NCI-H146 treated with DMSO at 0.1 percent for 48 hours (cell line): ENCODE results near the gene CCDC63.

Source experiments
- DNase-seq: peaks from one replicate; lab custom pipeline; 2025; ENCODE audit not compliant: unreplicated experiment; lab: John Stamatoyannopoulos, UW

The CCDC63 gene

DNA sequence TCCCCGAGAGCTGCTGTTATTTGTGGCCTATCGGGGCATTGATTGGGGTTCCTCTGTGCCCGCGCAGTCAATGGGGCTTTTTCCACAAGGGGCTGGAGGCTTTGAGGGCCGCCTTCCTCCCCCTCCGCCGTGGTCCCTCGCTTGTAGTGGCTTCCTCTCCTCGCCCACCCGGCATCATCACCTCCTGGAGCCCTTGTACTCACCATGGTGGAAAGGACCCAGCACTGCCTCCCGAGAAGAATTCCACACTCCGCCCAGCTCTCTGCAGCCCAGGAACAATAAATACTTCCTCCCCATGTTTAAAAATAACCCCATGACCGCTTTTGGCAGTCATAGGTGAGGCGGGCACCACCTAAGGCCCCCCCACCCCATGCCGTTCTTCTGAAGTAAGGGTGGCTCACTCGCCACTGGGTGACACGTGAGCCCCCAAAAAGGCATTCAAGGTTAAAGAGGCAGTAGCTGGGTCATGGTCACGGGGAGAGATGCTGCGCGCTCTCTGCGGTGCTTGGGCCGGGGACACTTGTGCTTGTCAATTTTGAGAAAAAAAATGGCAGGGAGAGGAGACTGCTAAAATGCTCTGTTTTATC lies 73.6 kb downstream of the CCDC63 start, which contains the start of gene MYL2:
TSS of gene MYL2 (minus strand) at position 256 of the 587 bp plus-strand sequence. CDS start at position 206, 50 bp downstream.
- no peak for DNase-seq

DNA sequence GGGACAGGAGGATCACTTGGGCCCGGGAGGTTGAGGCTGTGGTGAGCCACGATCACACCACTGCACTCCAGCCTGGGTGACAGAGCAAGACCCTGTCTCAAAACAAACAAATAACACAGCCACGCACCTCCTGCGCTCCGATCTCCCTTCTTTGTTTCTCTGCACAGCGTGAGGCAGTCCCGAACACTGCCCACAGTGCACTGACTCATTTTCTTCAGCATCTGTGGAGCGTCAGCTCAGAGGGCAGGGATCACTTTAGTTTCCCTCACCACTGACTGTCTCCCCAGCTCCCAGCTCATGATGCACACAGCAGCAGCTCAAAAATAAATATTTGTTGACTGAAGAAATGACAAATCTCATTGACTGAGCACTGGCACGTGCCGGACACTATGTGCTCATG lies 74.5 kb downstream of the CCDC63 start:
- DNase-seq, result no peak

DNA sequence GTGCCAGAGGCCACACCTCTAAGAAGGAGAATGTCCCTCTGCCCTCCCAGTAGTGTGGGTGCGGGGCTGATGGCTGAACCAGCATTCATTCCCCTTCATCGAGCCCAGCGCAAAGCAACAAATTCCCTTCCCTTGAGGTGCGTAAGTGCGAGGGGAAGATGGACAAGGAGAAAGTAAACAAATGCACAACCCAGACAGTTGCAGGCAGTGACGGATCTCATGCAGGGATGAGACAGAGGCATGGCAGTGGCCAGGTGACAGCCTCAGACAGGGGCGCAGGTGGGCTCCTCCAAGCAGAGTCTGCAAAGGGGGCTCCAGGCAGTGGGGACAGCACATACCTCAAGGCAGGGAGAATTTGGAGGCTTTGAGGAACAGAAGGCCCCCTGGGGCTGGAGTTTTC lies 75.9 kb downstream of the CCDC63 start:
- DNase-seq, result no peak

DNA sequence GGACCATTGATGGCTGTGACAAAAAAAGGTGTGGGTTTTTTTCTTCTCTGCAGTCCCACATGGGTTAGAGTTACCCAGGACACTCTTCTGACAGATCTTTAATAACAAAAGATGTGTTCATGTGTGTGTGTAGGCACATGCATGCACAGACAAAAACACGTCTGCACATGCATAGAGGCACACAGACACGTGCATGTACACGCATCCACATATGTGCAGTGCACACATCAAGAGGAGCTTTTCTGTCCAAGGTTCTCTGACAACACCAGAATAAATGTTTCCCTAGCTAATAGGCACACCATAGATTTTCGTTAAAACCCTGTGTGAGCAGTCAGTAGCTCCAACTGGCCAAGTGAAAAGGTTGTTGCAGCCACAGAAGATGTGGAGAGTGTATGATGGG lies 76.4 kb downstream of the CCDC63 start:
- DNase-seq, result no peak

DNA sequence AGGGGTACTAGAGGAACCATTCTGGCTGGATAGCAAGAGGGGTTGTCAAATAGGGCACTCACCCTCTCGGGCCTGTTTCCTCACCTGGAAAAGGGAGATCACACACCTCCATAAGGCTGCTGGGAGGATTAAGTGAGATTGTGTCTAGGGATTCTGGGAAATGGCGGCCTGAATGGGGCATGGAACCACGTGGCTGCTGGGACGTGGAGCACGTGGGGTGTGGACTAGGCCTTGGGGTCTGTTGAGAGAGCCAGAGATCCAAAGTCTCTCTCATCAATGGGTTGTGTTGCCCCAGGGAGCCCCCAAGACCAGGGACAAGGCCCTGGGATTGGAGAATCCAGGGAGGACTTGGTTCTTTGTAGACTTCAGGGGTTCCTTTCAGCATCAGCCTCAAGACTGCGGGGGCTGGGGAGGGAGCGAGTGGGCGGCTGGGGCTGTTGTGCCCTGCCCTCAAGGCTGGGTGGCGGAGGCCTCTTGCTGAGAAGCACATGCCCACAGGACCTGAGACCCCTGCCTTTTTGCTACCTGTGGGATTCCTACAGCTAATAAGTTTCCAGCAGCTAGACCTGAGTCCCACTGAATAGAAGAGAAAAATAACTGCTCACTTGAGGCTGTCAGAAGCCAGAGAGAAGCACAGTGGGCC lies 77.0 kb downstream of the CCDC63 start:
- no peak for DNase-seq

DNA sequence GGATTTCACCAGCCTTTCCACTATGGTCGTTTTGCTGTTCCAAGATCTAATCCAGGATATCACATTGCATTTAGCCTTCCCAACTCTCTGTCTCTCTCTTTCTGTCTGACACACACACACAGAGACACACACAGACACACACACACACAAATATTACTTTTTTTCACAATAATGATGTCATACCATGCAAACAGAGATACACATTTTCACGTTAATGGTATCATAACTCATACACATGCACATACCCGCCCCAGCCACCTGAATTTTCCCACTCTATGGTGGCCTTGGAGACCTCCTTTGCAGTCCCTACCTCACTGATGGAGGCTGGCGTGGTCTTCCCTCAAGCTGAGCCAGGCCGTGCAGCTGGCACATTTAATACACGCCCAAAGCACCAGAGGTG lies 80.8 kb downstream of the CCDC63 start:
- no peak for DNase-seq

DNA sequence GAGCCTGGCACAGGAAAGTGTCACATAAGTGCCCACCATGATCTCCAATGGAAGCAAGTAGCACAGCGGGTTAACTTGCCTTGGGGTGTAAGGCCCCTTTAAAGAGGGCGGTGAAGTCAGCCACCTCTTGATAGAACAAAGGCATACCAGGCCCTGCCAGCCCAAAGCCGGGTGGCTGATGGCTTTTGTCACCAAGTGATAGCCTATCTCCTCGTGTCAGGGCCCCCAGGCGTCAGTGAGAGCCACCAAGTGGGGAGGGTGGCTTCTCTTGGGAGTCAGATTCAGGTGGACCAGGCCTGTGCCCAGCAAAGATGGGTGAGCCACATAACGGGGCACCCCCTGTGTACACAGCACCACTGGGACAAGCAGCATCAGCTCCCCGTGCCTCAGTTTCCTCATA lies 81.9 kb downstream of the CCDC63 start:
- DNase-seq, result no peak

DNA sequence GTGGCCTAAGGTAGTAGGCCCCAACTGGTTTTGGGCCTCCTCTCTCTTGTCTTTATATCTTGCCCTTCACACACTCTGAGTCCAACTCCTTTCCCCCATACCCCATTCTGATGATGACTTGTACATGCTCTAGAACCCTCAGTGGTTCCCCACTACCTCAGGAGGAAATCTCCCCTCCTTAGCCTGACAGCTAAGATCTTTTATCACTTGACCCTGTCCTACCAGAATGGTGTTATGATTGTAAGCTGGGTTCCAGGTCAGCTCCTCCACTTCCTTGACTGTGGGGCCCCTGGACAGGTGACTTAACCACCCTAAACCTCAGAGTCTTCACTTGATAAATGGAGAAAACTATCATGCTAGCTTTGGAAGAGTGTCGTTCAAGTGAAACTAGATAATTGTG lies 83.0 kb downstream of the CCDC63 start:
- no peak for DNase-seq

DNA sequence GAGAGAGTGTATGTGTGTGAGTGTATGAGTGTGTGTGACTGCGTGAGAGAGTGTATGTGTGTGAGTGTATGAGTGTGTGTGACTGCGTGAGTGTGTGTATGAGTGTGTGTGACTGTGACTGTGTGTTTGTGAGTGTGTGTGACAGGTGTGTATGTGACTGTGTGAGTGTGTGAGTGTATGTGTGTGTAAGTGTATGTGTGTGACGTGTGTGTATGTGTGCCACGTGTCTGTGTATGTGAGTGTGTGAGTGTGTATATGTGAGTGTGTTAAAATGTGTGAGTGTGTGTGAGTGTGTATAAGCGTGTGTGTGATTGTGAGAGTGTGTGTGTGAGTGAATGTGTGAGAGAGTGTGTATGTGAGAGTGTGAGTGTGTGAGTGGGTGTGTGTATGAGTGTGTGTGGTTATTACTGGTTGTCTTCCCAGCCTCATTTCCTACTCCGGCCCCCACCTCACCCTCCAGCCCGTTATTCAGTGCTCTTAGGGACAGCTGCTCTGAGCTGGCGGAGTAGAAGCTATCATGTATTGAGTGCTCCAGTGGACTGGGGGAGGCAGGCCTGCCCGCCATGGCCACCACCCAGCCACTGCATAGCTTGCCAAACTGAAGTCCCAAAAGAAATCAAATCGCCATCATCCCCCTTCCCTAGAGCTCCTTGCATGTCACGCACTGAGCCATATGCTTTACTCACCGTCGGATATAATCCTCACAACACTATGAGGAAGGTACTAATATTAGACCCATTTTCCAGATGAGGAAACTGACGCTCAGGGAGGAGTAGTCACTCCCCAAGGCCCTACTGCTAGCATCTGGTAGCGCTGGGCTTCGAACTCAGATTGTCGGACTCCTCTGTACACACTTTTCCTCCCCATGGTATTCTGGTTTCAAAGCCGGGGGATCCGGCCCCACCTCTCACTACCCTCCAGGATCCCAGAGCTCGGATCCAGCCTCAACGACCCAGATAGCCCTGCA lies 83.8 kb downstream of the CCDC63 start:
- DNase-seq, result no peak

DNA sequence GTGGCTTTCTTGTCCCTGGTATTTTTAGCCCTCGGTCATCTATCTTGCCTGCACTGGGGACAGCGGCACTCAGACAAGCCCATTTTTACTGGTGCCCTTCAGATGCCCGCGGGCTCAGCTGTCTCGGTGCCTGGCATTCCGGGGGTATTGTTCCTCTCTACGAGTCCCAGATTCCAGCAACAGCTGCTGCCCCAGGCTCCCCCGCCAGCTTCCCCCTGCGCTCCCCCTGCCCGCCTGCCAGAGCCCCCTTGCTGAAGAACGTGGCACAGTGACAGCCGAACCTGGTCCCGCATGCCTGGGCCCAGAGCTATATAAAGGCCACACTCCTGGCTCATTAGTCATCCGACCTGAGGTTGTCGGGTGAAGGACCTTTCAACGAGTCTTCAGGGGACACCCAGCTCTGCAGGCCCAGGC lies 84.5 kb downstream of the CCDC63 start:
- no peak for DNase-seq

DNA sequence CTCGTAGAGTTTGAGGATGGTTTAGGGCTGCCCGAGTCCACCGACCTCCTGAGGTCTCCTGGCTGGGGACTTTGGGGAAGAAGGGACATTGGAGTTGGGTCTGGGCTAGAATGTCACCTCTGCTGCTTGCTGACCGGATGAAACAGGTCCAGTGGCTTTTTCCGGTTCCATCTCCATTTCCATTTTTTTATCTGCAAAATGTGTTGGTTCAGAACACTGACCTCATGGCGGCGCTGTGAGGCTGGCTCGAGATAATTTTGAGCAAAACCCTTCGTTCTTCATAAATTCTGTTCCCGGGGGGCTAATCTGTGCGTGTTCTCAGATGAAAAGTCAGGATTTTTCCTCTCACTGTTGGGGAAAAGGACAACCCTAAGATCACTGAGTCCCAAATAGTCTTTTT lies 85.3 kb downstream of the CCDC63 start:
- no peak for DNase-seq

DNA sequence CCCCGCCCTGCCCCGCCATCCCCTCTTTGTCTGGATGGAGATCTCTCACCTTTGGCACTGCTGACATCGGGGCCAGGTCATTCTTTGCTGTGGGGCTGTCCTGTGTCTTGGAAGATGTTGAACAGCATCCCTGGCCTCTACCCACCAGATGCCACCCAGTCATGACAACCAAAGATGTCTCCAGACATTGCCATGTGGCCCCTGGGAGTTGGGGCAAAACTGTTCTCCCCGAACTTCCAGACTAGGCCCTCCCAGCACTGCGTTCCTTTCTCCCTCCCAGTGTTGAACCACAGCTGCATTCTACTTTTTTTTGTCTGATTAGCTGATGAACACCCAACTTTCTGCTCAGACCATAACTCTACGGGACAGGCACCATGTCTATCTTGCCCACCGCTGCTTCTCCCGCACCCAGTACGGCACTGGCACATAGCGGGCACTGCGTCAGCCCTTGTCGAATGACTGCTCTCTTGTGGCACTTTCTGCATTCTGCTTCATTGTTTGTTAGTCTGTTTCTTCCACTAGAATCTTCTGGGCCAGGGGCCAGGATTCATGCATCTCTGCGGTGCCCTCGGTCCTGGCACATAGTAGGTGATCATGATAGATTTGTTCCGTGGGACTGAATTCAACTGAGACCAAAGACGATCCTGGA lies 86.7 kb downstream of the CCDC63 start:
- DNase-seq, result no peak

DNA sequence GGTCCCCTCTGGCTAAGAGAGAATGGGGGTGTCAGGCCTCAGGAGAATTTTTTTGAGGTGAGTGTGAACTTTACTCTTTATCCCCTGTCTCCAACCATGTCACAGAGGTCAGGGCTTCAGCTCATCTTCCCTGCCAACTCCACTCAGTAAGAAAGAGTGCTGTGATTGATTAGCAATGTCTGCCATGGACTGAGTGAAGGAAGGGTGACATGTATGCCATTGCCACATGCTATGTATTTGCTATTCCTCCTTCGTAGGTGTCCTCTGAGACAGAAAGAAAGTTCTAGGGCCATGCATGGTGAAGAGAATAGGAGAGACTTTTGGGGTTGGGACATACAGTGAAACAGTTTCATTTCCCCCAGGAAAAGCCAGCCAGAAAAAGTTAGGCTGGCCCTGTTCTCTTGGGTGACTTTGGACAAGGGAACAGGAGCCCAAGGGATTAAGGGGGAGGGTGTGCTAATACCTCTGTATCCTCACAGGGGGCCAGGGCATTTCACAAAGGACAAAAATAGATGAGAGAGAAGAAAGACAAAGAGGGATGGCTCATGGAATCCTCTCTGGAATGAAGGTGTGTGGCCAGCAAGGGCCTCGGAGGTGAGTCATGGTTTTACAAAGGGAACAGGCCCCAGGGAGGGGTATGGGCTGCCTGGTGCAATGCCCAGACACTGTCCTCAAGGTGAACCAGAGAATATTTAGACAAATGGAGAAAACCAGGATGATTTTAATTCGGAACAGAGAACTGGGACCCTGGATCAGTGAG lies 87.5 kb downstream of the CCDC63 start:
- no peak for DNase-seq

DNA sequence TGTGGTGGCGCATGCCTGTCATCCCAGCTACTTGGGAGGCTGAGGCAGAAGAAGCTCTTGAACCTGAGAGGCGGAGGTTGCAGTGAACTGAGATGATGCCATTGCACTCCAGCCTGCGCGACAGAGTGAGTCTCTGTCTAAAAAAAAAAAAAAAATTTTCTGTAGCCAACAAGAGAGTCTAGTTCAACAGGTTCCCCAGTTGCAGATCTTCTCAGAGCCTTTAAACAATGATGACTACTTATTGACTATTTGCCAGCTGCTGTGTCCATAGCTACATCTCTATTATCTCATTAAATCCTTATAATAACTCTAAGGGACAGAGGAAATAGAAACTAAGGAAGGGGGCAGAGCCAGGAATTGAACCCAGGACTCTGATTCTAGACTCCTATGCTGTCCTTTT lies 88.8 kb downstream of the CCDC63 start:
- DNase-seq, result no peak

DNA sequence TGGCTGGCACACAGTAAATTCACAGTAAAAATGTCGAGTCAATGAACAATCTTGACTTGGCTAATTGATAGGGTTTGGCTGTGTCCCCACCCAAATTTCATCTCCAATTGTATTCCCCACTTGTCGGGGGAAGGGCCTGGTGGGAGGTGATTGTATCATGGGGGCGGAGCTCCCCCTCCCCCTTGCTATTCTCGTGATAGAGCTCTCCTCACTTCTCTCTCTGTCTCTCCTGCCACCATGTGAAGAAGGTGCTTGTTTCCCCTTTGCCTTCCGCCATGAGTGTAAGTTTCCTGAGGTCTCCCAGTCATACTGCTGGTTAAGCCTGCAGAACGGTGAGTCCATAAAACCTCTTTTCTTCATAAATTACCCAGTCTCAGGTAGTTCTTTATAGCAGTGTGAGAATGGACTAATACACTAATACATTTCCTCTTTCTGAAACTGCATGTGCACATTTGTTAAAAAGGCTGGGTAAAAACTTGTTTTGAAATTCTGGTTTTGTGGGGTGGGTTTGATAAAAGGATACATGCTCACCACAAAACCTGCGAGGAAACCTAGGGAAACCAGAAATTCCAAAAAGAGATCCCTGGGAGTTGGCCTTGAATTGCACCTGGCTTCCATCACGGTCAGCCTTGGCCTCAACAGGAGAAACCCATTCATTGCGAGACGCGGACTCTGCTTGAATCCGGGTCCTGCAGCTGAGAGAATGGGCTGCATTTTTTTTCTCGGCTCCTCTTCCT lies 89.7 kb downstream of the CCDC63 start:
- DNase-seq, result no peak

DNA sequence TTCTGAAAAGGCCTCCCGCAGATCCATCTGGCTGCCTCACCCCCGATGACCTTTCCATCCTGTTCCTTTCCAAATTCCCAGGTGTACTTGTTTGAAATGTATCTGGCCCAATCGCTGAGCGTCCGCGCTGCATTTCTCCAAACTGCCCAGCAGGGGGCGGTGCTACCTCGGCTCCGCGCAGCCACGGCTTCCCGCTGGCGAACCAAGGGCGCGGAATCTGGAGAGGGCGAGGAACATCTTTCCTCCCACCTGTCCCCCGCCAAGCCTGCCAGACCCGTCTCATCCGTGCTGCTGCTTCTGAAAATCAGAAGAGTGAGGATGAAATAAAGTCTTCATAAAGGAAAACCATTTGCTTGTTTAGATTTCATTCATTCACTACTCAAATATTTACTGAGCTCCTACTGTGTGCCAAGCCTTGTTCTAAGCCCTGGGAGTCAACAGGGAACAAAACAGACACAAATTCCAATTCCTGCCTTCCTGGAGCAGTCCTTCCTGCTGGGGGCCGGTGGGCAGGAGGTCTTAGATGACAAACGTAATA lies 90.4 kb downstream of the CCDC63 start:
- DNase-seq, result peak; percentile 19

DNA sequence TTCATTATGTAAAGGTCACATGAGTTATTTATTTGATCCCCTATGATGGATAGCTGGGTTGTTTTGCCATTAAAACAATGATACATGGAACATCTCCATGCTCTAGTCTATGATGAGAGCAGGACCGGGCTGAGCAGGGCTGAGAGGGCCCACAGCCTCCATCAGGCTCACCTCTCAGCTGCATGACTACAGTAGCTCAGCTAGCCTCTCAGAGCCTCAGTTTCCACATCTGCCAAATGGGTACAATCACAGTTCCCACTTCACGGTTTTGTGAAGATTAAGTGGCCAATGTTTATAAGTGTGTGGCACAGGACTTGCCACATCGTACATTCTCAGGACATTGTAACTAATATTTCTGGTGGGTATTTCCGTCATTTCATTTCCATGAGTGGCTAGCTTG lies 93.5 kb downstream of the CCDC63 start:
- no peak for DNase-seq

DNA sequence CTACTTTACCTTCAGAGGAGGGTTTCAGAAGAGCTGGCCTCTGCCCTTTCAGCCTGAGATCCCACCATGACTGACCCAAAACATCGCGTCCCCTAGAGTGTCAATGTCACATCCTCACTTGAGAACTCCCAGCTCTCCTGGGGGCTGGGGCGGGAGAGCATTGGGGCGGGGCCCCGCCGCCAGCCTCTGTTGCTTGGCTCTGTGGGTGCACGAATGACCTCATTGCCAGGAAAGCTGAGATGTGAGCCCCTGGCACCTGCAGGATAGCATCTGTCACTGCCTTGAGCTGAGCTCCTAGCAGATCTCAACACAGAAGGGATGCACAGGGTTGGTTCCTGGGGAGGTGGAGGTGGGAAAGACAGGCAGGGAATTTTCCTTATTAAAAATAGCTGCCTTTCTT lies 94.1 kb downstream of the CCDC63 start:
- no peak for DNase-seq

DNA sequence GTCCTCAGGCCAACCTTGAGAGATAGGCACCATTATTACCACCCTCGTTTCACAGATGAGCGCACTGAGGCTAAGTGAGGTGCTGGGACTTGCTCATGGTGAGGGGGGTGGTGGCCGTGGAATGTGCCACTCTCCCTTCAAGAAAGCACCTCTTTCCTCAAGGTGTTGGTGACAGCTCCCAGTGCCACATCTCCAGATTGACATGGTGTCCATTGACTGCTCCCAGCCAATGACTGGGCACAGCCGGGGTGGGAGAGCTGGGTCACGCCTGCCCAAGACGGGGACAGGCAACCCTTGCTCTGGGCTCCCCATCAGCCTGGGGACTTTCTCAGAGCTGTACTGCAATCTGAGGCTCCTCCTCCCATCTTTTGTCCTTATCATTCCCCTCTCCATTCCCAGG lies 94.6 kb downstream of the CCDC63 start:
- no peak for DNase-seq

DNA sequence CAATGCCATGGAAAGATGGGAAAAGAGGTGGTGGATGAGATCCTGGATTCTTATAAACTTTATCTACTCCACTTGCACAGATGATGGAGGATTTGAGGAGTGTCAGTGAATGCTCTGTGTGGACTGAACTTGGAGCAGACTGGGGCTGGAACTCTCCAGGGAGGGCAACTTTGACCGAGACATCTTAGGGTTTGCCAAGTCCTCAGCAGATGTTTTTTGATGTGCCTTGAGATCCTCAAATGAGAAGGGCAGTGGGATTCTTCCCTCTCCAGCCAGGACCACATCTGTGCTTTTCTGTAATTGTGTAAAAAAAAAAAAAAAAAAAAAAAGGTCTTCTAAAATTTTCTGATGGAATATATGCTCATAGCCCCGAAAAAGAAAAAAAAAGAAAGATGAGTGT lies 96.6 kb downstream of the CCDC63 start:
- DNase-seq, result no peak
